ENCODE measurements around the gene FRMPD1.

Gene FRMPD1

GRCh38 chr9:37707748-37708147 is 57.0 kb downstream of the FRMPD1 start:
- TF ChIP-seq SPI1 (IDR thresholded peaks at IDR 0.05; ENCODE audit: borderline replicate concordance, low read depth) (no peak), POLR2AphosphoS5 (IDR thresholded peaks at IDR 0.05; ENCODE audit: low read depth) (no peak), GABPA (IDR thresholded peaks at IDR 0.05; ENCODE audit: low read depth) (no peak)
- TF ChIP-seq, protein P1, sequence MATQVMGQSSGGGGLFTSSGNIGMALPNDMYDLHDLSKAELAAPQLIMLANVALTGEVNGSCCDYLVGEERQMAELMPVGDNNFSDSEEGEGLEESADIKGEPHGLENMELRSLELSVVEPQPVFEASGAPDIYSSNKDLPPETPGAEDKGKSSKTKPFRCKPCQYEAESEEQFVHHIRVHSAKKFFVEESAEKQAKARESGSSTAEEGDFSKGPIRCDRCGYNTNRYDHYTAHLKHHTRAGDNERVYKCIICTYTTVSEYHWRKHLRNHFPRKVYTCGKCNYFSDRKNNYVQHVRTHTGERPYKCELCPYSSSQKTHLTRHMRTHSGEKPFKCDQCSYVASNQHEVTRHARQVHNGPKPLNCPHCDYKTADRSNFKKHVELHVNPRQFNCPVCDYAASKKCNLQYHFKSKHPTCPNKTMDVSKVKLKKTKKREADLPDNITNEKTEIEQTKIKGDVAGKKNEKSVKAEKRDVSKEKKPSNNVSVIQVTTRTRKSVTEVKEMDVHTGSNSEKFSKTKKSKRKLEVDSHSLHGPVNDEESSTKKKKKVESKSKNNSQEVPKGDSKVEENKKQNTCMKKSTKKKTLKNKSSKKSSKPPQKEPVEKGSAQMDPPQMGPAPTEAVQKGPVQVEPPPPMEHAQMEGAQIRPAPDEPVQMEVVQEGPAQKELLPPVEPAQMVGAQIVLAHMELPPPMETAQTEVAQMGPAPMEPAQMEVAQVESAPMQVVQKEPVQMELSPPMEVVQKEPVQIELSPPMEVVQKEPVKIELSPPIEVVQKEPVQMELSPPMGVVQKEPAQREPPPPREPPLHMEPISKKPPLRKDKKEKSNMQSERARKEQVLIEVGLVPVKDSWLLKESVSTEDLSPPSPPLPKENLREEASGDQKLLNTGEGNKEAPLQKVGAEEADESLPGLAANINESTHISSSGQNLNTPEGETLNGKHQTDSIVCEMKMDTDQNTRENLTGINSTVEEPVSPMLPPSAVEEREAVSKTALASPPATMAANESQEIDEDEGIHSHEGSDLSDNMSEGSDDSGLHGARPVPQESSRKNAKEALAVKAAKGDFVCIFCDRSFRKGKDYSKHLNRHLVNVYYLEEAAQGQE (IDR thresholded peaks at IDR 0.05; ENCODE audit: insufficient replicate concordance, low read depth): no peak
- TF ChIP-seq, protein P2, sequence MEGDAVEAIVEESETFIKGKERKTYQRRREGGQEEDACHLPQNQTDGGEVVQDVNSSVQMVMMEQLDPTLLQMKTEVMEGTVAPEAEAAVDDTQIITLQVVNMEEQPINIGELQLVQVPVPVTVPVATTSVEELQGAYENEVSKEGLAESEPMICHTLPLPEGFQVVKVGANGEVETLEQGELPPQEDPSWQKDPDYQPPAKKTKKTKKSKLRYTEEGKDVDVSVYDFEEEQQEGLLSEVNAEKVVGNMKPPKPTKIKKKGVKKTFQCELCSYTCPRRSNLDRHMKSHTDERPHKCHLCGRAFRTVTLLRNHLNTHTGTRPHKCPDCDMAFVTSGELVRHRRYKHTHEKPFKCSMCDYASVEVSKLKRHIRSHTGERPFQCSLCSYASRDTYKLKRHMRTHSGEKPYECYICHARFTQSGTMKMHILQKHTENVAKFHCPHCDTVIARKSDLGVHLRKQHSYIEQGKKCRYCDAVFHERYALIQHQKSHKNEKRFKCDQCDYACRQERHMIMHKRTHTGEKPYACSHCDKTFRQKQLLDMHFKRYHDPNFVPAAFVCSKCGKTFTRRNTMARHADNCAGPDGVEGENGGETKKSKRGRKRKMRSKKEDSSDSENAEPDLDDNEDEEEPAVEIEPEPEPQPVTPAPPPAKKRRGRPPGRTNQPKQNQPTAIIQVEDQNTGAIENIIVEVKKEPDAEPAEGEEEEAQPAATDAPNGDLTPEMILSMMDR (IDR thresholded peaks at IDR 0.05; ENCODE audit: insufficient read depth, low read length): no peak
- Histone ChIP-seq H3K4me3 (replicated peaks; ENCODE audit: insufficient read depth, low read length) (no peak overlapping the region), H3K27ac (replicated peaks) (no peak overlapping the region), H3K27me3 (ENCODE audit: insufficient read depth, poor library complexity, severe bottlenecking) (no peaks in the 10 kb centered on the region)
- no peak for DNase-seq (ENCODE audit: low read depth in 1 of 2, low spot score in 1 of 2)

- Histone ChIP-seq H3K27ac (replicated peaks) (no peak overlapping the region), H3K27me3 (ENCODE audit: insufficient read depth, poor library complexity, severe bottlenecking) (no peaks in the 10 kb centered on the region), H3K4me3 (replicated peaks; ENCODE audit: insufficient read depth, low read length) (no peak overlapping the region)
- TF ChIP-seq POLR2AphosphoS5 (IDR thresholded peaks at IDR 0.05; ENCODE audit: low read depth): no peak
- TF ChIP-seq GABPA (IDR thresholded peaks at IDR 0.05; ENCODE audit: low read depth): no peak
- TF ChIP-seq, protein P1 (IDR thresholded peaks at IDR 0.05; ENCODE audit: insufficient replicate concordance, low read depth): no peak
- peak; percentile 97 for TF ChIP-seq SPI1 (IDR thresholded peaks at IDR 0.05; ENCODE audit: borderline replicate concordance, low read depth)
- DNase-seq (ENCODE audit: low read depth in 1 of 2, low spot score in 1 of 2): peak in 1 of 2 experiments; percentile 6
These were observed 59.3 kb downstream of the FRMPD1 start for GRCh38 chr9:37710046-37710445.

DNA sequence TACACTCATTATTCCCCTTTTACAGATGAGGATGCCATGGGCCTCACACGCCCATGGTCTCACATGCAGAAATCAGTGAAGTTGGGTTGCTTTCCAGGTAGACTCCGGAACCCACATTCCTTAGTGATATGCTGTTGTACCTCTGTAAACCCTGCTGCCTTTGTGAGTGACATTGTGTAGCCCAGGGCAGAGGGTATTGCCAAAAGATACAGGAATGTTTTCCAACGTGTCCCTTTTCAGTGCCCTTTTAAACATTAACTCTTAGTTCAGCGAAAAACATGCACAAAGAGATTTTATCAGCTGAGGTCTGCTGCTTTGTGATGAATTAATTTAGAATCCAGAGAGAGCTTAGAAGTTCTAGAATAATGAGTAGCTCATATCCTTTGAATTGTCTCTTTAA is 64.5 kb downstream of the FRMPD1 start:
- TF ChIP-seq POLR2AphosphoS5 (IDR thresholded peaks at IDR 0.05; ENCODE audit: low read depth): no peak
- TF ChIP-seq, protein P2 (IDR thresholded peaks at IDR 0.05; ENCODE audit: insufficient read depth, low read length): no peak
- TF ChIP-seq, protein P1 (IDR thresholded peaks at IDR 0.05; ENCODE audit: insufficient replicate concordance, low read depth): no peak
- TF ChIP-seq SPI1 (IDR thresholded peaks at IDR 0.05; ENCODE audit: borderline replicate concordance, low read depth): no peak
- TF ChIP-seq GABPA (IDR thresholded peaks at IDR 0.05; ENCODE audit: low read depth): no peak
- H3K4me3 ChIP-seq (replicated peaks; ENCODE audit: insufficient read depth, low read length): no peak overlapping the region
- no peaks in the 10 kb centered on the region for H3K27me3 ChIP-seq (ENCODE audit: insufficient read depth, poor library complexity, severe bottlenecking)
- no peak overlapping the region for H3K27ac ChIP-seq (replicated peaks)
- no peak for DNase-seq (ENCODE audit: low read depth in 1 of 2, low spot score in 1 of 2)

Measured in HL-60 (cell line).